Adrenal gland (tissue), 12 donors: ENCODE data around the gene ADPRS. TPM values are rescaled to one million over a fixed set of nuclear protein-coding genes. Genes with fewer than 3 reads are reported as not detected.

ENCODE experiments used
- DNase-seq, 7 donors: peaks; one replicate each; pipeline ENCODE4 v3.0.0-alpha.2; 2019 to 2020
- H3K27ac ChIP-seq, 5 donors: fragments of 200-600 bp; sonication (generic) in 4 of 5; 1 replicate in 3 of 5; 2 replicates in 2 of 5; pipeline versions ENCODE4 v1.5.1 to v1.8.0; 2016 to 2020; ENCODE audit warnings: mild to moderate bottlenecking in 1 of 5
- H3K27me3 ChIP-seq: fragments of 200-600 bp; 2 replicates; pipeline ENCODE4 v1.8.0; 2021
- H3K36me3 ChIP-seq, 2 donors: fragments of 200-600 bp; replicated peaks in 1 of 2; 1 replicate in 1 of 2; 2 replicates in 1 of 2; pipeline versions ENCODE4 v1.5.1 to v1.8.0; 2018 to 2022
- H3K4me1 ChIP-seq, 2 donors: fragments of 200-600 bp; replicated peaks in 1 of 2; 1 replicate in 1 of 2; 2 replicates in 1 of 2; pipeline versions ENCODE4 v1.5.1 to v1.8.0; 2018 to 2021
- H3K4me3 ChIP-seq, 4 donors: fragments of 200-600 bp; sonication (generic) in 3 of 4; one replicate each; pipeline ENCODE4 v1.5.1; 2016 to 2018
- H3K9me3 ChIP-seq, 3 donors: fragments of 200-600 bp; sonication (generic) in 1 of 3; replicated peaks in 1 of 3; 1 replicate in 2 of 3; 2 replicates in 1 of 3; pipeline versions ENCODE4 v1.5.1 to v1.8.0; 2016 to 2021
- CTCF ChIP-seq, 6 experiments: fragments of 450-650 bp in 4 of 6; fragments of 200-600 bp in 2 of 6; sonication (generic) in 1 of 6; IDR thresholded peaks; 1 replicate in 5 of 6; 2 replicates in 1 of 6; pipeline versions ENCODE4 v1.5.1 to v1.8.0; 2016 to 2021; ENCODE audit warnings: antibody characterized with exemption in 6 of 6, mild to moderate bottlenecking in 2 of 6, moderate library complexity in 1 of 6
- POLR2A ChIP-seq, 2 donors: fragments of 450-650 bp; IDR thresholded peaks; one replicate each; pipeline ENCODE4 v1.6.1; 2017; ENCODE audit warnings: antibody characterized with exemption in 2 of 2, mild to moderate bottlenecking in 2 of 2, moderate library complexity in 1 of 2
- WGBS, 4 donors: extraction: QIAGEN DNeasy Blood & Tissue Kit in 2 of 4; methylation state at CpG; one replicate each; pipeline versions ENCODE4 v1.1.5 to v1.1.7; 2013 to 2017; 5-methylcytosine and 5-hydroxymethylcytosine counted together
- intact Hi-C, 2 donors: fragments of 100-400 bp; cut with DNase I; formaldehyde crosslinking; loops; one replicate each; pipeline versions ENCODE4 v1.14.1 to v1.15.0; 2022 to 2023
- polyA plus RNA-seq, 3 donors: library from polyadenylated mRNA; stranded (reverse); fragments of 200-250 nt in 2 of 3; fragments of 350-450 nt in 1 of 3; fragmentation: Illumina TruSeq in 1 of 3; extraction: RNeasy Lipid Tissue Mini Kit (QIAGEN cat#74804) in 1 of 3; gene quantifications; one replicate each; pipeline ENCODE4 v1.2.3, GENCODE V29; 2013 to 2014
- total RNA-seq, 9 donors: library from RNA; depleted of rRNA in 4 of 9; stranded (reverse); fragments of >200 nt in 4 of 9; fragments of 120-200 nt in 1 of 9; fragmentation: NEBNext Ultra II Directional in 1 of 9; extraction: Animal tissue kit (Norgen Biotek cat#: 25700) in 1 of 9; gene quantifications; one replicate each; pipeline versions ENCODE4 v1.1.0 to v1.2.4, GENCODE V29; 2013 to 2023
- donor health status: healthy with polysubstance abuse.
- donor health status: Bipolar disorder and iron deficiency.
- donor health status: DM: yes; HTN: yes; CAD: no.
- donor health status: DM: no; HTN: no; CAD: no.
- donor health status: DM: no; HTN: no; CAD: no.
- donor health status: DM: yes; HTN: yes; CAD: no.

ADPRS gene
- total and polyA plus RNA-seq, 12 donors, result 40.1 to 84.5 (median 52.1) TPM

- DNase-seq, result peak in 5 of 7 donors; percentile 60 to 81 (median 68)
- Histone ChIP-seq H3K27ac (peak overlapping the region; percentile 56 to 85 (median 80)), H3K9me3 (no peaks in the 10 kb centered on the region), H3K4me1 (peaks cover 23 to 74% of the 10 kb centered on the region in 2 donors), H3K27me3 (no peaks in the 10 kb centered on the region), H3K36me3 (peaks cover 0 to 28% of the 10 kb centered on the region in 2 donors), H3K4me3 (no peak overlapping the region)
- 34 to 73% (median 49%) methylated on average over 5 of the region's 5 CpGs for WGBS, 4 donors
- TF ChIP-seq POLR2A (IDR thresholded peaks at IDR 0.05) (no peak), CTCF (IDR thresholded peaks at IDR 0.05) (no peak)
- intact Hi-C loops, result no loop called here
Measured at GRCh38 chr1:36139521-36139920, 50.8 kb downstream of the ADPRS start.

- no peaks in the 10 kb centered on the region for H3K27me3 ChIP-seq
- 7 to 22% (median 12%) methylated on average over 1 of the region's 1 CpG for WGBS, 4 donors
- peaks cover 19 to 54% of the 10 kb centered on the region in 2 donors for H3K4me1 ChIP-seq
- no peak for DNase-seq
- TF ChIP-seq POLR2A (IDR thresholded peaks at IDR 0.05) (no peak), CTCF (IDR thresholded peaks at IDR 0.05) (no peak)
- peak overlapping the region in 2 of 5 donors; percentile 58 to 82 for H3K27ac ChIP-seq
- no peaks in the 10 kb centered on the region for H3K9me3 ChIP-seq
- intact Hi-C loops, result loop anchor here in 1 of 2 donors (10.0 kb wide), 1 partner anchor 253 kb away; the partner anchor contains the start of gene LSM10
- H3K36me3 ChIP-seq, result peaks cover 0 to 26% of the 10 kb centered on the region in 2 donors
- no peak overlapping the region for H3K4me3 ChIP-seq
Measured at GRCh38 chr1:36142121-36142520, 53.4 kb downstream of the ADPRS start.

GRCh38 chr1:36143424-36143823 is 54.7 kb downstream of the ADPRS start:
- Histone ChIP-seq H3K27me3 (no peaks in the 10 kb centered on the region), H3K4me1 (peaks cover 26 to 63% of the 10 kb centered on the region in 2 donors), H3K27ac (no peak overlapping the region), H3K9me3 (no peaks in the 10 kb centered on the region), H3K36me3 (peaks cover 0 to 15% of the 10 kb centered on the region in 2 donors), H3K4me3 (no peak overlapping the region)
- whole genome bisulfite sequencing, 4 donors, result 83 to 92% (median 88%) methylated on average over 4 of the region's 4 CpGs
- TF ChIP-seq POLR2A (IDR thresholded peaks at IDR 0.05) (no peak), CTCF (IDR thresholded peaks at IDR 0.05) (no peak)
- DNase-seq, result no peak
- intact Hi-C loops, result loop anchor here in 1 of 2 donors (10.0 kb wide), 1 partner anchor 251 kb away; the partner anchor contains the start of gene LSM10

Other genes starting within 250 kb of the ADPRS start
- 10 to 100 TPM; 17.0 to 51.1 (median 34.0) TPM for gene AGO1, start 205.7 kb upstream of the ADPRS start, total RNA-seq
- 10 to 100 TPM in 1 of 3 donors, 1 to 10 TPM in 2; 4.5 to 20.8 (median 7.5) TPM for gene AGO1, start 205.7 kb upstream of the ADPRS start, polyA plus RNA-seq
- 10 to 100 TPM in 8 of 9 donors, 1 to 10 TPM in 1; 8.3 to 32.2 (median 25.1) TPM for gene AGO3, start 157.8 kb upstream of the ADPRS start, total RNA-seq
- gene AGO3, start 157.8 kb upstream of the ADPRS start, polyA plus RNA-seq, result 10 to 100 TPM in 1 of 3 donors, 1 to 10 TPM in 2; 3.7 to 16.7 (median 6.0) TPM
- gene TEKT2, start 4.8 kb upstream of the ADPRS start, total RNA-seq, result 1 to 10 TPM in 1 of 9 donors, under 1 TPM in 4, not detected in 4; 0.18 to 1.2 (median 0.65) TPM
- gene TEKT2, start 4.8 kb upstream of the ADPRS start, polyA plus RNA-seq, result 1 to 10 TPM in 2 of 3 donors, under 1 TPM in 1; 0.40 to 4.0 (median 1.4) TPM
- gene COL8A2, start 36.3 kb downstream of the ADPRS start, total RNA-seq, result 1 to 10 TPM in 7 of 9 donors, under 1 TPM in 2; 0.74 to 6.6 (median 2.8) TPM
- gene COL8A2, start 36.3 kb downstream of the ADPRS start, polyA plus RNA-seq, result 1 to 10 TPM in 2 of 3 donors, under 1 TPM in 1; 0.66 to 2.3 (median 1.2) TPM
- gene TRAPPC3, start 60.6 kb downstream of the ADPRS start, total RNA-seq, result 100 to 1,000 TPM in 6 of 9 donors, 10 to 100 TPM in 3; 74.6 to 182 (median 124) TPM
- 100 to 1,000 TPM in 1 of 3 donors, 10 to 100 TPM in 2; 54.0 to 106 (median 65.1) TPM for gene TRAPPC3, start 60.6 kb downstream of the ADPRS start, polyA plus RNA-seq
- gene MAP7D1, start 67.3 kb downstream of the ADPRS start, total RNA-seq, result 100 to 1,000 TPM in 1 of 9 donors, 10 to 100 TPM in 8; 11.8 to 121 (median 72.1) TPM
- gene MAP7D1, start 67.3 kb downstream of the ADPRS start, polyA plus RNA-seq, result 10 to 100 TPM; 39.7 to 79.9 (median 47.2) TPM
- gene THRAP3, start 135.6 kb downstream of the ADPRS start, total RNA-seq, result 100 to 1,000 TPM in 2 of 9 donors, 10 to 100 TPM in 7; 68.1 to 120 (median 84.5) TPM
- gene THRAP3, start 135.6 kb downstream of the ADPRS start, polyA plus RNA-seq, result 100 to 1,000 TPM in 1 of 3 donors, 10 to 100 TPM in 2; 34.4 to 108 (median 39.6) TPM
- gene SH3D21, start 217.5 kb downstream of the ADPRS start, total RNA-seq, result 1 to 10 TPM in 6 of 9 donors, under 1 TPM in 3; 0.69 to 3.0 (median 1.9) TPM
- 10 to 100 TPM in 1 of 3 donors, 1 to 10 TPM in 1, under 1 TPM in 1; 0.73 to 18.4 (median 1.8) TPM for gene SH3D21, start 217.5 kb downstream of the ADPRS start, polyA plus RNA-seq
- 100 to 1,000 TPM in 4 of 9 donors, 10 to 100 TPM in 5; 17.6 to 185 (median 92.3) TPM for gene EVA1B, start 234.8 kb downstream of the ADPRS start, total RNA-seq
- gene EVA1B, start 234.8 kb downstream of the ADPRS start, polyA plus RNA-seq, result 100 to 1,000 TPM in 1 of 3 donors, 10 to 100 TPM in 1, not detected in 1; 59.5 to 105 TPM